Osteocyte (in vitro differentiated cells): Measurements from ENCODE around the gene PCDHB11. TPM values are rescaled to one million over a fixed set of nuclear protein-coding genes. Genes with fewer than 3 reads are reported as not detected.

Source experiments
- DNase-seq: peaks from one replicate; pipeline ENCODE4 v3.0.0; 2021; ENCODE audit warnings: mixed read lengths; ENCODE audit not compliant: unreplicated experiment; ENCODE audit errors: extremely low spot score
- H3K27ac Mint-ChIP-seq: one replicate; pipeline ENCODE4 v1.8.0; 2021; ENCODE audit warnings: mild to moderate bottlenecking, mixed read lengths; ENCODE audit not compliant: unreplicated experiment
- H3K27me3 Mint-ChIP-seq: one replicate; pipeline ENCODE4 v1.8.0; 2021; ENCODE audit warnings: mixed read lengths; ENCODE audit not compliant: unreplicated experiment
- H3K36me3 Mint-ChIP-seq: one replicate; pipeline ENCODE4 v1.8.0; 2021; ENCODE audit warnings: mixed read lengths; ENCODE audit not compliant: unreplicated experiment
- H3K4me1 Mint-ChIP-seq: one replicate; pipeline ENCODE4 v1.8.0; 2021; ENCODE audit warnings: mixed read lengths; ENCODE audit not compliant: unreplicated experiment
- H3K4me3 Mint-ChIP-seq: one replicate; pipeline ENCODE4 v1.8.0; 2021; ENCODE audit warnings: mild to moderate bottlenecking, moderate library complexity, mixed read lengths; ENCODE audit not compliant: unreplicated experiment
- H3K9me3 Mint-ChIP-seq: one replicate; pipeline ENCODE4 v1.8.0; 2021; ENCODE audit warnings: mixed read lengths; ENCODE audit not compliant: unreplicated experiment
- CTCF ChIP-seq: fragments of 200-600 bp; sonication (generic); IDR thresholded peaks from 2 replicates; pipeline ENCODE4 v1.5.0; 2021; ENCODE audit warnings: antibody characterized with exemption, mild to moderate bottlenecking, moderate library complexity
- total RNA-seq: library from RNA; stranded (reverse); gene quantifications from 2 replicates; pipeline ENCODE4 v1.2.1, GENCODE V29; 2021

PCDHB11 gene
- total RNA-seq, 1 donor from 2014 or later: 1.9 TPM

- no peaks in the 10 kb centered on the region for H3K4me1 Mint-ChIP-seq
- peaks cover 49% of the 10 kb centered on the region for H3K9me3 Mint-ChIP-seq
- peaks cover 24% of the 10 kb centered on the region for H3K36me3 Mint-ChIP-seq
- no peak for DNase-seq
- H3K27me3 Mint-ChIP-seq: no peaks in the 10 kb centered on the region
- H3K4me3 Mint-ChIP-seq: no peak overlapping the region
- no peak for TF ChIP-seq CTCF
- no peak overlapping the region for H3K27ac Mint-ChIP-seq
These were observed 51.1 kb downstream of the PCDHB11 start for GRCh38 chr5:141250576-141250975.

Other genes with a start within 250 kb of the PCDHB11 start
- 2.3 and 3.0 TPM in 2 replicates for gene PCDHAC2, start 233.2 kb upstream of the PCDHB11 start, total RNA-seq
- 0.03 and 0.05 TPM in 2 replicates for gene PCDHB1, start 148.3 kb upstream of the PCDHB11 start, total RNA-seq
- 91.5 and 92.7 TPM in 2 replicates for gene PCDHB2, start 105.0 kb upstream of the PCDHB11 start, total RNA-seq
- 8.8 and 11.1 TPM in 2 replicates for gene PCDHB3, start 99.2 kb upstream of the PCDHB11 start, total RNA-seq
- 2.9 and 4.1 TPM in 2 replicates for gene PCDHB4, start 77.8 kb upstream of the PCDHB11 start, total RNA-seq
- gene PCDHB5, start 64.4 kb upstream of the PCDHB11 start, total RNA-seq: 6.4 and 7.5 TPM in 2 replicates
- 1.4 and 1.6 TPM in 2 replicates for gene PCDHB6, start 49.6 kb upstream of the PCDHB11 start, total RNA-seq
- gene PCDHB7, start 27.0 kb upstream of the PCDHB11 start, total RNA-seq: 1.1 and 1.2 TPM in 2 replicates
- 0.81 and 1.1 TPM in 2 replicates for gene PCDHB8, start 21.8 kb upstream of the PCDHB11 start, total RNA-seq
- 9.0 and 10.8 TPM in 2 replicates for gene PCDHB16, start 17.2 kb upstream of the PCDHB11 start, total RNA-seq
- 3.4 and 4.3 TPM in 2 replicates for gene PCDHB9, start 12.5 kb upstream of the PCDHB11 start, total RNA-seq
- 7.8 and 8.2 TPM in 2 replicates for gene PCDHB10, start 7.3 kb upstream of the PCDHB11 start, total RNA-seq
- gene PCDHB12, start 9.1 kb downstream of the PCDHB11 start, total RNA-seq: 1.9 and 2.2 TPM in 2 replicates
- gene PCDHB13, start 14.3 kb downstream of the PCDHB11 start, total RNA-seq: 2.2 and 2.4 TPM in 2 replicates
- 8.8 and 9.0 TPM in 2 replicates for gene PCDHB14, start 23.7 kb downstream of the PCDHB11 start, total RNA-seq
- 4.3 and 4.4 TPM in 2 replicates for gene PCDHB15, start 45.8 kb downstream of the PCDHB11 start, total RNA-seq
- 0.50 and 0.81 TPM in 2 replicates for gene SLC25A2, start 104.4 kb downstream of the PCDHB11 start, total RNA-seq
- gene TAF7, start 121.2 kb downstream of the PCDHB11 start, total RNA-seq: 78.7 and 83.8 TPM in 2 replicates
- 0.13 TPM in 1 of 2 replicates, not detected in the other for gene PCDHGA1, start 130.9 kb downstream of the PCDHB11 start, total RNA-seq
- 0.21 TPM in 1 of 2 replicates, not detected in the other for gene PCDHGA2, start 139.1 kb downstream of the PCDHB11 start, total RNA-seq
- not detected in 2 replicates for gene PCDHGA3, start 144.2 kb downstream of the PCDHB11 start, total RNA-seq
- gene PCDHGB1, start 150.5 kb downstream of the PCDHB11 start, total RNA-seq: 1.4 and 1.8 TPM in 2 replicates
- 0.27 and 0.47 TPM in 2 replicates for gene PCDHGA4, start 155.4 kb downstream of the PCDHB11 start, total RNA-seq
- 0.50 and 0.59 TPM in 2 replicates for gene PCDHGB2, start 160.4 kb downstream of the PCDHB11 start, total RNA-seq
- gene PCDHGA5, start 164.5 kb downstream of the PCDHB11 start, total RNA-seq: 0.13 and 0.16 TPM in 2 replicates
- gene PCDHGB3, start 170.6 kb downstream of the PCDHB11 start, total RNA-seq: 0.19 and 0.29 TPM in 2 replicates
- gene PCDHGA6, start 174.3 kb downstream of the PCDHB11 start, total RNA-seq: 0.18 and 0.21 TPM in 2 replicates
- 0.11 TPM in 1 of 2 replicates, not detected in the other for gene PCDHGA7, start 183.1 kb downstream of the PCDHB11 start, total RNA-seq
- gene PCDHGB4, start 188.1 kb downstream of the PCDHB11 start, total RNA-seq: 10.8 and 11.9 TPM in 2 replicates
- 0.34 and 0.51 TPM in 2 replicates for gene PCDHGA8, start 193.0 kb downstream of the PCDHB11 start, total RNA-seq
- 0.97 and 1.3 TPM in 2 replicates for gene PCDHGB5, start 198.3 kb downstream of the PCDHB11 start, total RNA-seq
- 1.6 and 1.9 TPM in 2 replicates for gene PCDHGA9, start 203.2 kb downstream of the PCDHB11 start, total RNA-seq
- gene PCDHGB6, start 208.4 kb downstream of the PCDHB11 start, total RNA-seq: 70.2 and 71.5 TPM in 2 replicates
- 22.4 and 24.0 TPM in 2 replicates for gene PCDHGA10, start 213.4 kb downstream of the PCDHB11 start, total RNA-seq
- gene PCDHGB7, start 218.1 kb downstream of the PCDHB11 start, total RNA-seq: 6.2 and 8.8 TPM in 2 replicates
- gene PCDHGA11, start 221.4 kb downstream of the PCDHB11 start, total RNA-seq: 1.9 and 2.2 TPM in 2 replicates
- 2.0 and 2.1 TPM in 2 replicates for gene PCDHGA12, start 230.9 kb downstream of the PCDHB11 start, total RNA-seq